HL-60 (cell line): ENCODE measurements around the gene COL11A1.

Experiments used
- CTCF ChIP-seq: IDR thresholded peaks from one replicate; pipeline ENCODE4 v1.5.1; 2011; ENCODE audit warnings: low read length, control low read depth, inconsistent platforms; ENCODE audit not compliant: insufficient read depth
- GABPA ChIP-seq: IDR thresholded peaks from 2 replicates; pipeline ENCODE4 v1.6.1; 2012; ENCODE audit warnings: low read depth
- POLR2AphosphoS5 ChIP-seq: IDR thresholded peaks from 2 replicates; pipeline ENCODE4 v1.6.1; 2012; ENCODE audit warnings: low read depth
- REST ChIP-seq: IDR thresholded peaks from 2 replicates; pipeline ENCODE4 v1.6.1; 2012; ENCODE audit warnings: low read depth; ENCODE audit not compliant: insufficient replicate concordance

DNA sequence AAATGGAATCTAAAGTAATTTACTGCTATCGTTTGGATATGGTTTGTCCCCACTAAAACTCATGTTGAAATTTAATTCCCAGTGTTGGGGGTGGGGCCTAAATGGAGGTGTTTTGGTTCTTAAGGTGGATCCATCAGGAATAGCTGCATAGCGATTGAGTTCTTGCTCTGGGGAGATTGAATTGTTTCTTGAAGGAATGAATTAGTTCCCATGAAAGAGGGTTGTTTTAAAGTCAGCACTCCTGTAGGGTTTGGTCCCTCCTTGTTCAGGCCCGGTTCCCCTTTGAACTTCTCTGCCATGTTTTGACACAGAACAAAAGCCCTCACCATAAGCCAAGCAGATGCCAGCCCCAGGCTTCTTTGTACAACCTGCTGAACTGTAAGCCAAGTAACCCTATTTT, 170.9 kb downstream of the COL11A1 start:
- TF ChIP-seq CTCF (no peak), POLR2AphosphoS5 (no peak), GABPA (no peak), REST (no peak)
